HepG2 (cell line): ENCODE measurements around the gene WWP2. TPM values are rescaled to one million over a fixed set of nuclear protein-coding genes. Genes with fewer than 3 reads are reported as not detected.
A peak's percentile ranks its signal among the peaks of the same experiment; 100 is the strongest.

Experiments
- ATAC-seq: fragments of 200-7000 bp; cut with Tn5 transposase; 3 replicates; pipeline ENCODE4 v1.9.1; 2020; ENCODE audit warnings: mild to moderate bottlenecking, moderate library complexity
- BruUV-seq: library from RNA; stranded (reverse); fragments of 400-500 nt; replicated peaks from 2 replicates; lab custom pipeline; 2021; lab: Mats Ljungman, UMichigan
- CTCF ChIA-PET: fragments of 300-600 bp; formaldehyde crosslinking; extraction: SDS; loops from one replicate; lab custom pipeline; 2021; ENCODE audit warnings: low total read pairs, inconsistent platforms, low intra/inter-chr PET ratio; lab: Yijun Ruan, JAX
- POLR2A ChIA-PET: fragments of 350-600 bp; sonication (Branson Sonifier 250); formaldehyde crosslinking; loops from one replicate; lab custom pipeline; 2020; ENCODE audit warnings: antibody characterized with exemption, inconsistent platforms; lab: Yijun Ruan, JAX
- DNase-seq: peaks from one replicate; pipeline ENCODE4 v3.0.0-alpha.2; 2015; ENCODE audit warnings: low spot score
- FAIRE-seq: peaks from 3 replicates; lab custom pipeline; 2011; peaks lifted over from hg19 to GRCh38; lab: Jason Lieb, UNC
- H2AFZ ChIP-seq: one replicate; pipeline ENCODE4 v1.6.1; 2011; ENCODE audit warnings: low read length, inconsistent platforms
- H3K27ac ChIP-seq: fragments of 300-600 bp; 3 replicates; pipeline ENCODE4 v1.8.0; 2011; ENCODE audit warnings: mixed run types, mild to moderate bottlenecking, mixed read lengths, low read length, inconsistent platforms; ENCODE audit not compliant: insufficient read depth; ENCODE audit errors: extremely low read length
- H3K27me3 ChIP-seq, 2 experiments: fragments of 200-600 bp in 1 of 2; 2 replicates in 1 of 2; 3 replicates in 1 of 2; pipeline versions ENCODE4 v1.6.0 to v1.8.0; 2011; ENCODE audit warnings: low read length in 2 of 2, mild to moderate bottlenecking in 2 of 2, moderate library complexity in 2 of 2, inconsistent platforms in 1 of 2; ENCODE audit not compliant: insufficient read depth in 2 of 2, control insufficient read depth in 1 of 2
- H3K36me3 ChIP-seq, 2 experiments: fragments of 200-600 bp in 1 of 2; replicated peaks in 1 of 2; 2 replicates in 1 of 2; 3 replicates in 1 of 2; pipeline versions ENCODE4 v1.5.1 to v1.8.0; 2011; ENCODE audit warnings: low read length in 2 of 2, inconsistent platforms in 1 of 2; ENCODE audit not compliant: insufficient read depth in 2 of 2, control insufficient read depth in 1 of 2
- H3K4me1 ChIP-seq: 2 replicates; pipeline ENCODE4 v1.5.1; 2012; ENCODE audit warnings: low read length, inconsistent platforms; ENCODE audit not compliant: insufficient read depth
- H3K4me2 ChIP-seq: 2 replicates; pipeline ENCODE4 v1.6.0; 2011; ENCODE audit warnings: low read depth, low read length, inconsistent platforms
- H3K4me3 ChIP-seq, 3 experiments: fragments of 200-600 bp in 1 of 3; sonication (generic), shearing (Covaris generic) in 1 of 3; replicated peaks in 1 of 3; 2 replicates each; pipeline ENCODE4 v1.5.1; 2011 to 2016; ENCODE audit warnings: low read length in 3 of 3, inconsistent platforms in 2 of 3, low read depth in 2 of 3, mild to moderate bottlenecking in 2 of 3, control low read depth in 1 of 3, mixed read lengths in 1 of 3; ENCODE audit not compliant: insufficient read depth in 1 of 3
- H3K79me2 ChIP-seq: one replicate; pipeline ENCODE4 v1.6.1; 2011; ENCODE audit warnings: low read length, inconsistent platforms; ENCODE audit not compliant: insufficient read depth
- H3K9ac ChIP-seq: 2 replicates; pipeline ENCODE4 v1.6.0; 2011; ENCODE audit warnings: mild to moderate bottlenecking, low read depth, low read length, inconsistent platforms; ENCODE audit not compliant: insufficient read depth
- H3K9me3 ChIP-seq: 2 replicates; pipeline ENCODE4 v1.5.1; 2012; ENCODE audit warnings: mild to moderate bottlenecking, low read length
- H4K20me1 ChIP-seq: 2 replicates; pipeline ENCODE4 v1.6.0; 2011; ENCODE audit warnings: inconsistent platforms, mild to moderate bottlenecking, low read length, moderate library complexity; ENCODE audit not compliant: insufficient read depth
- ATM ChIP-seq: fragments of 450-650 bp; IDR thresholded peaks from 2 replicates; pipeline ENCODE4 v1.7.1; 2017; ENCODE audit warnings: mild to moderate bottlenecking, borderline replicate concordance
- DNMT3B ChIP-seq: conservative IDR thresholded peaks from 2 replicates; pipeline ENCODE4 v1.6.1; 2016; ENCODE audit warnings: missing biosample characterization, control low read depth
- KAT7 ChIP-seq: IDR thresholded peaks from 2 replicates; pipeline ENCODE4 v1.6.1; 2018; ENCODE audit warnings: borderline replicate concordance, missing compliant biosample characterization
- MTA1 ChIP-seq: sonication (generic); formaldehyde crosslinking; IDR thresholded peaks from 2 replicates; pipeline ENCODE4 v1.4.0; 2020; ENCODE audit warnings: missing genetic modification reagents, mild to moderate bottlenecking, borderline replicate concordance
- POLR2A ChIP-seq, 2 experiments: IDR thresholded peaks; 2 replicates each; pipeline ENCODE4 v1.6.1; 2011; ENCODE audit warnings: low read depth in 2 of 2, low read length in 2 of 2, mild to moderate bottlenecking in 1 of 2, moderate library complexity in 1 of 2; ENCODE audit not compliant: insufficient read depth in 1 of 2
- RBM22 ChIP-seq: fragments of 200-400 bp; formaldehyde crosslinking; optimal IDR thresholded peaks from 2 replicates; pipeline ENCODE3; 2017; ENCODE audit warnings: mild to moderate bottlenecking, low read length, moderate library complexity
- RXRA ChIP-seq: sonication (generic); formaldehyde crosslinking; IDR thresholded peaks from 2 replicates; pipeline ENCODE4 v1.5.1; 2020; ENCODE audit warnings: missing genetic modification reagents
- ZNF282 ChIP-seq: fragments of 450-650 bp; IDR thresholded peaks from 2 replicates; pipeline ENCODE4 v1.6.1; 2018; ENCODE audit not compliant: partially characterized antibody
- ZNF629 ChIP-seq: sonication (generic); formaldehyde crosslinking; conservative IDR thresholded peaks from 2 replicates; pipeline ENCODE4 v1.5.0; 2020; ENCODE audit warnings: missing genetic modification reagents
- WGBS: methylation state at CpG from one replicate; pipeline ENCODE4 v1.1.6; 2017; ENCODE audit warnings: low lambda C conversion rate; 5-methylcytosine and 5-hydroxymethylcytosine counted together
- in situ Hi-C: cut with HindIII; loops from 2 replicates; pipeline ENCODE4 v1.10.0; 2017; ENCODE audit warnings: low pct_unique_long_range_greater_than_20kb; ENCODE audit not compliant: extremely low pct_ligation_motif_present
- intact Hi-C: fragments of 100-400 bp; cut with micrococcal nuclease; formaldehyde crosslinking; loops from one replicate; pipeline ENCODE4 v1.10.0; 2022; ENCODE audit not compliant: unreplicated experiment
- polyA plus RNA-seq, 8 experiments: library from polyadenylated mRNA; depleted of rRNA in 3 of 8; stranded (reverse) in 7 of 8; unstranded in 1 of 8; fragments of >200 nt; fragmentation: Illumina TruSeq in 4 of 8; extraction: Trizol in 4 of 8; gene quantifications; 2 replicates each; pipeline versions ENCODE4 v1.2.1 to v1.2.3, GENCODE V29; 2011 to 2016; ENCODE audit warnings: low read depth in 4 of 8, missing spikeins in 1 of 8, mixed read lengths in 1 of 8; ENCODE audit not compliant: insufficient read depth in 1 of 8
- total RNA-seq, 5 experiments: library from RNA; depleted of rRNA; stranded (reverse); fragments of >200 nt; fragmentation: Illumina TruSeq; extraction: Trizol; gene quantifications; 2 replicates each; pipeline ENCODE4 v1.2.3, GENCODE V29; 2016; ENCODE audit warnings: low read depth in 1 of 5
- TF ChIP-seq, protein P1 (sequence below): IDR thresholded peaks from 2 replicates; pipeline ENCODE4 v1.6.1; 2016; ENCODE audit warnings: low read depth, borderline replicate concordance
- TF ChIP-seq, protein P2 (sequence below): sonication (generic); formaldehyde crosslinking; IDR thresholded peaks from 2 replicates; pipeline ENCODE4 v1.8.1; 2022; ENCODE audit warnings: low read depth, mild to moderate bottlenecking, missing genetic modification reagents
- TF ChIP-seq, protein P3 (sequence below): sonication (generic); formaldehyde crosslinking; IDR thresholded peaks from 2 replicates; pipeline ENCODE4 v1.8.0; 2022; ENCODE audit warnings: missing genetic modification reagents, mild to moderate bottlenecking, moderate library complexity, borderline replicate concordance

Gene WWP2
- total and polyA plus RNA-seq, 2 of the 13 experiments (the other 11 are each of a cell fraction or from before 2014, with no cell fraction given): 11.4 to 28.2 TPM

DNA sequence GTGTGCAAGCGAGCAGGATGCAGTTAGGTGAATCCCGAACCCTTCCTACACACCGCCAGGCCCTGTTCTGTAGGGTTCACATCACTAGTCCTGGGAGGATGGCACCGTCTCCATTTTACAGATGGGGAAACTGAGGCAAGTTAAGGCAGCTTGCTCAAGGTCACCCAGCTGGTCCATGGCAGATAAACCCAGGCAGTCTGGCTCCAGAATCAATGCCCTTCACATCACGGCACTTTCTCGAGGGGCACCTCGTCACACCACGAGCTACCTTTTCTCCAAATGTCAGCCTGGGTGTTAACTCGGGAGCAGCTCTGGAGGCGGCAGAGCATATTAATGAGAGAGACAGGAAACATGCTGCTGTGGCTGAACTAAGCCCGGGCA is 16.9 kb upstream of the WWP2 start:
- peaks cover 4% of the 10 kb centered on the region; the same call in 1 of the 2 replicates for H4K20me1 ChIP-seq
- WGBS: 96% methylated on average over 11 of the region's 11 CpGs
- H3K9ac ChIP-seq: no peak overlapping the region
- in situ Hi-C loops: no loop called here
- no peak overlapping the region for H3K4me2 ChIP-seq
- H3K4me3 ChIP-seq: no peak overlapping the region
- H3K79me2 ChIP-seq: peaks cover 19% of the 10 kb centered on the region
- H3K36me3 ChIP-seq: peaks cover 50 to 91% of the 10 kb centered on the region in 2 experiments
- CTCF ChIA-PET: no interaction called here
- intact Hi-C loops: no loop called here
- no peak overlapping the region for H2AFZ ChIP-seq
- no peaks in the 10 kb centered on the region for H3K27me3 ChIP-seq
- no peaks in the 10 kb centered on the region for H3K9me3 ChIP-seq
- BruUV-seq: no TSS peak
- TF ChIP-seq MTA1 (CRISPR knock-in tag) (0 out of 2 replicates have a peak, but pooled peaks have one; percentile 12), ZNF629 (peak; percentile 74), KAT7 (CRISPR knock-in tag) (no peak), POLR2A (IDR thresholded peaks at IDR 0.05; ENCODE audit: insufficient read depth in 1 of 2, low read depth in 2 of 2, low read length in 2 of 2) (0 out of 4 replicates have a peak, but pooled peaks of 1 of the 2 experiments have one; percentile 25), DNMT3B (CRISPR knock-in tag) (no peak), RBM22 (peak; percentile 77), ZNF282 (no peak), ATM (no peak), RXRA (CRISPR knock-in tag) (no peak)
- TF ChIP-seq, protein P1, sequence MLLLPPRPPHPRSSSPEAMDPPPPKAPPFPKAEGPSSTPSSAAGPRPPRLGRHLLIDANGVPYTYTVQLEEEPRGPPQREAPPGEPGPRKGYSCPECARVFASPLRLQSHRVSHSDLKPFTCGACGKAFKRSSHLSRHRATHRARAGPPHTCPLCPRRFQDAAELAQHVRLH: no peak
- TF ChIP-seq, protein P2, sequence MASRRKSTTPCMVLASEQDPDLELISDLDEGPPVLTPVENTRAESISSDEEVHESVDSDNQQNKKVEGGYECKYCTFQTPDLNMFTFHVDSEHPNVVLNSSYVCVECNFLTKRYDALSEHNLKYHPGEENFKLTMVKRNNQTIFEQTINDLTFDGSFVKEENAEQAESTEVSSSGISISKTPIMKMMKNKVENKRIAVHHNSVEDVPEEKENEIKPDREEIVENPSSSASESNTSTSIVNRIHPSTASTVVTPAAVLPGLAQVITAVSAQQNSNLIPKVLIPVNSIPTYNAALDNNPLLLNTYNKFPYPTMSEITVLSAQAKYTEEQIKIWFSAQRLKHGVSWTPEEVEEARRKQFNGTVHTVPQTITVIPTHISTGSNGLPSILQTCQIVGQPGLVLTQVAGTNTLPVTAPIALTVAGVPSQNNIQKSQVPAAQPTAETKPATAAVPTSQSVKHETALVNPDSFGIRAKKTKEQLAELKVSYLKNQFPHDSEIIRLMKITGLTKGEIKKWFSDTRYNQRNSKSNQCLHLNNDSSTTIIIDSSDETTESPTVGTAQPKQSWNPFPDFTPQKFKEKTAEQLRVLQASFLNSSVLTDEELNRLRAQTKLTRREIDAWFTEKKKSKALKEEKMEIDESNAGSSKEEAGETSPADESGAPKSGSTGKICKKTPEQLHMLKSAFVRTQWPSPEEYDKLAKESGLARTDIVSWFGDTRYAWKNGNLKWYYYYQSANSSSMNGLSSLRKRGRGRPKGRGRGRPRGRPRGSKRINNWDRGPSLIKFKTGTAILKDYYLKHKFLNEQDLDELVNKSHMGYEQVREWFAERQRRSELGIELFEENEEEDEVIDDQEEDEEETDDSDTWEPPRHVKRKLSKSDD (CRISPR knock-in tag): no peak
- TF ChIP-seq, protein P3, sequence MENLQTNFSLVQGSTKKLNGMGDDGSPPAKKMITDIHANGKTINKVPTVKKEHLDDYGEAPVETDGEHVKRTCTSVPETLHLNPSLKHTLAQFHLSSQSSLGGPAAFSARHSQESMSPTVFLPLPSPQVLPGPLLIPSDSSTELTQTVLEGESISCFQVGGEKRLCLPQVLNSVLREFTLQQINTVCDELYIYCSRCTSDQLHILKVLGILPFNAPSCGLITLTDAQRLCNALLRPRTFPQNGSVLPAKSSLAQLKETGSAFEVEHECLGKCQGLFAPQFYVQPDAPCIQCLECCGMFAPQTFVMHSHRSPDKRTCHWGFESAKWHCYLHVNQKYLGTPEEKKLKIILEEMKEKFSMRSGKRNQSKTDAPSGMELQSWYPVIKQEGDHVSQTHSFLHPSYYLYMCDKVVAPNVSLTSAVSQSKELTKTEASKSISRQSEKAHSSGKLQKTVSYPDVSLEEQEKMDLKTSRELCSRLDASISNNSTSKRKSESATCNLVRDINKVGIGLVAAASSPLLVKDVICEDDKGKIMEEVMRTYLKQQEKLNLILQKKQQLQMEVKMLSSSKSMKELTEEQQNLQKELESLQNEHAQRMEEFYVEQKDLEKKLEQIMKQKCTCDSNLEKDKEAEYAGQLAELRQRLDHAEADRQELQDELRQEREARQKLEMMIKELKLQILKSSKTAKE (CRISPR knock-in tag): 0 out of 2 replicates have a peak, but pooled peaks have one; percentile 27
- H3K27ac ChIP-seq: no peak overlapping the region
- no peaks in the 10 kb centered on the region for H3K4me1 ChIP-seq
- POLR2A ChIA-PET: interaction anchor here (0.7 to 2.7 kb wide), 3 partner anchors 9 to 21 kb away, joined by 4 to 10 read pairs (median 4); partner anchors contain the start of genes NOB1 and NQO1
- DNase-seq (no peak), ATAC-seq (no peak), FAIRE-seq (no peak)
